HG03439 (cell line): ENCODE data around the gene TNNI2.

Source experiments
- ATAC-seq: cut with Tn5 transposase; IDR thresholded peaks from one replicate; pipeline ENCODE4 v1.9.1; 2021; ENCODE audit warnings: mild to moderate bottlenecking, moderate library complexity; ENCODE audit not compliant: unreplicated experiment

Gene TNNI2

GRCh38 chr11:1832211-1832919, 6.4 kb upstream of the TNNI2 start:
- ATAC-seq: no peak

- ATAC-seq: no peak
Observed at GRCh38 chr11:1832920-1833295, 5.9 kb upstream of the TNNI2 start.

DNA sequence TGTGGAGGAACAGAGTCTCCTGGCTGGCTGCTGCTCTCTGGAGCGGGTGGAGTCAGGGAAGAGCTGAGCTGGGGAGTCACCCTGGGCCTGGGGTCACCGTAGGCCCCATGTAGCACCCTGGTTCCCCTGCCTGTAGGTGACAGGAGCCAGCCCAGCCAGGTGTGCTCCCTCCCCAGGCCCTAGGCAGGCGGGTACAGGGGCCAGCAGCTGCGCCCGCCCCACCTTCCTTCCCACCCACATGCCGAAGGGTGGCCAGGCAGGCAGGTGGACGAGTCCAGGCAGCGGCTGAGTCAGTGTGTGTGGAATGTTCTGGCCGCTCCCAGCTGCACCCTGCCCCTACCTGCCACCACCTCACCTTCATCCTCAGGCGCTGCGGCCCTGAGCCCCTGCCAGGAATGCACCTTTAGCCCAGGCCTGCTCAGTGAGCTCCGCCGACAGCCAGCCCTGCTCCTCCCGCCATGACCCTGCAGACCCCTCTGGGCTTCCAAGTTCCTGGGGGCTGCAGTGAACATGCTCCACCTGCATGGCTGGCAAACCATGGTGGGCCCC, 4.6 kb upstream of the TNNI2 start:
- no peak for ATAC-seq

DNA sequence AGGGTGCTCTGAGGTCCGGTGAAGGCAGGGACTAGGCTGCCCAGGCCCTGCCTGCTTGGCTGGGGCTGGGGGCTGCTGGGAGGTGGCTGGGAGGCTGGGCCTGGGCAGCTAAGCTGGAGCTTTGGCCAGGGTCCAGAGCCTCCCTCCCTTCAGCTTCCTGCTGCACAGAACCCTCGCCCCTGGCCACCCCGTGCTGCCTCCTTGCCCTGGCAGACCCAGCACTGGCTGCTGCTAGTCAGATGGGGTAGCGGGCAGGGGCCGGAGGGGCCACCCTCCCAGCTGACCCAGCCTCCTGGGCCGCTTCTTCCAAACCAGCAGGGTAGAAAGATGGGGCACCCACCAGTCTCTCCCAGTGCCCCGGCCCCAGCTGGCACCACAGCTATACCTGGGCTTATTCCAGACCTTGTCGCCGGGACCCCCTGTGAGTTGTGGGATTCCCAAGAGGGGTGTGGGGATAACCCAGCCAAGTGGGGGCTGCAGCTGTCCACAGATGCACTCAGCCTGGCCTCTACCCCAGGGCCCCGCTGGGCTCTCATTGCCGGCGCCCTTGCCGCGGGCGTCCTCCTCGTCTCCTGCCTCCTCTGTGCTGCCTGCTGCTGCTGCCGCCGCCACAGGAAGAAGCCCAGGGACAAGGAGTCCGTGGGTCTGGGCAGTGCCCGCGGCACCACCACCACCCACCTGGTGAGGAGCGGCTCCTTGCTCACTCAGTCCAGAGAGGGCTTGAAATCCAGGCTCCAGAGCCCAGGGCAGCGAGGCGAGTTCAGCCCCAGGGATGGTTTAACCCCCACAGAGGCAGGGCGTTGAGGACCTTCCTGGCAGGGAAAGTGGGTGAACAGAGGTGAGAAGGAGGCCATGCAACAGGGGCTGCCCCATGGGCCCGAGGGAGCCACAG, 3.8 kb upstream of the TNNI2 start, which contains the start of gene SYT8:
TSS of gene SYT8 (plus strand) at position 212 of the 892 bp plus-strand sequence. CDS start at position 328, 116 bp downstream.
- ATAC-seq: no peak

DNA sequence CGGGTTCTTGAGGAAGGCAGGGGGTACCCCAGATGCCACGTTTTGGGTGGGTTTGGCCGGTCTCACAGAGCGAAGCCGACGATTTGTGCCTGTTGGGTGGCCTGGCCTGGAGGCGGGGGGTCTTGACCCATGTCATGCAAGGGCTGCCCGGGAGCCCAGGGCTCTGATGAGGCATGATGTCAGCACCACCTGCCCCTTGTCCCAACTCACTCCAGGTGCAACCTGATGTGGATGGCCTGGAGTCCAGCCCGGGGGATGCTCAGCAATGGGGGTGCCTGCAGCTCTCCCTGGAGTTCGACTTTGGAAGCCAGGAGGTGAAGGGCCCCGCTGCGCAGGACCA, 3.1 kb upstream of the TNNI2 start:
- ATAC-seq: no peak

DNA sequence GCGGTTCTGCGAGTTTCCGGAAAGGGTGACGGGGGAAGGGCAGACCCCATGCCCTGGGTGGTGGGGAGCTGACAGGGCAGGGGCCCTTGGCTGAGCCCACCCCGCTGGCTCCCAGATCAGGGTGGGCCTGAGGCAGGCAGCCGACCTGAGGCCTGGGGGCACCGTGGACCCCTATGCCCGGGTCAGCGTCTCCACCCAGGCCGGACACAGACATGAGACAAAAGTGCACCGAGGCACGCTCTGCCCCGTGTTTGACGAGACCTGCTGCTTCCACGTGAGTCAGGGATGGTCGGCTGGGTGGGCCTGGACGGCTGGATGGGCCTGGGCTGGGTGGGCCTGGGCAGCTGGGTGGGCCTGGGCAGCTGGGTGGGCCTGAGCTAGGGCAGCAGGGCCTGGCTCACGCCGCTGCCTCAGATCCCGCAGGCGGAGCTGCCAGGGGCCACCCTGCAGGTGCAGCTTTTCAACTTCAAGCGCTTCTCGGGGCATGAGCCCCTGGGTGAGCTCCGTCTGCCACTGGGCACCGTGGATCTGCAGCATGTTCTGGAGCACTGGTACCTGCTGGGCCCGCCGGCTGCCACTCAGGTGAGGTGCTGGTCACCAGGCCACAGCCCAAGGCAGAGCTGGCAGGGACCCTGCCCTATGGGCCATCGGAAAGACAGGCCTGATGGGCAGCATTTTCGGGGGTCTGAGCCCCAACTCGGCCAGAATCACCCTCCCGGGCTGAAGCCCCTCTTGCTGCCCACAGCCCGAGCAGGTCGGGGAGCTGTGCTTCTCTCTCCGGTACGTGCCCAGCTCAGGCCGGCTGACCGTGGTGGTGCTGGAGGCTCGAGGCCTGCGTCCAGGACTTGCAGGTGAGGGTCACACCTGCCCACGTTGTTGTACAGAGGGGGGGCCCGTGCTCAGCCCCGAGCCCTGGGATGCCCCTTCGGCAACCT, 2.5 kb upstream of the TNNI2 start:
- ATAC-seq: no peak

GRCh38 chr11:1837171-1838076, 1.4 kb upstream of the TNNI2 start:
- ATAC-seq: no peak

DNA sequence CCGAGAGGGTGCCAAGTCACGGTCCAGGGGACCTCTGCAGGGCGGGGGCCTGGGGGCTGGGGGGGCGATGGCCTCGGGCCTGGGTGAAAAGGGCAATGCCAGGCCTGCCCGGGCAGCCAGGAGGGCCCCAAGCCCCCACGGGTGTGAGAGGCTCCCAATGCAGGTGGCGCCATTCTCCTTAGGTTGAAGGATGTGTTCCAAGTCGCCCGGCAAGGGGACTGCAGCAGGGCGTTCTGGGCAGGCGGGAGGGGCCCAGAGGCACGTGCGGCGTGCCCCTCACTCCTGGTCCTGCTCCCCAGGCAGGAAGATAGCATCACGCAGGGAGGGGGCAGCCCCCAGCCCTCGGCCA, 730 bp upstream of the TNNI2 start:
- no peak for ATAC-seq

DNA sequence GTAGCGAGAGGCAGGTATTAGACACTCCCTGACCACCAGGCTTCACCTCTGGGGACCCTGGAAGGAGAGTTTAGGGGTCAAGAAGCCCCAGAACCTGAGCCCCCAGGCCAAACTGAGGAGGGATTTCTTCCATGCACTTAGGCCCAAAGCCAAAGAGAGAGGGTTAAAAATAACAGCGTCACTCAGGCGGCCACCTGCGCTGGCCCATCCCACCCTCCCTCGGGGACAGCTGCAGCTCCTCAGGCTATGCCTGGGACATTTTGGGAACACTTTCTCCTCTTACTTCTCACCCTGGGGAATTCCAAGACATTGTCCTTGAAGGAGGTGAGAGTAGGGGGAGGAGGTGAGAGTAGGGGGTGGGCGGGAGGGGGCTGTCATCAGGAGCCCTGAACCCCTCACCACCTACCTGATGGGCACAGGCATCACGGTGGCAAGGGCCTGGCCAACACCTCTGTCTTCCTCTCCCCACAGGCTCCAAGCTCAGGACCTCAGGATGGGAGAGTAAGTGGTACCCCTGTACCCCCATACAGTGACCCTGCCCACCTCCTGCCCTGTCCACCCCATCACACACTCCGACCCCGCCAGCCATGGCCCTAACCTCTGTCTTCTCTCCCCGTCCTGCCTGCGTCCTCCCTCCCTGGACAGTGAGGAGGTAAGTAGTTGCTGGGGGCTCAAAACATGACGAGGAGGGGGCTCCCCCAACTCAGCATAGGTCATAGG, 583 bp downstream of the TNNI2 start:
- no peak for ATAC-seq

- ATAC-seq: no peak
Observed at GRCh38 chr11:1839924-1840779, 1.4 kb downstream of the TNNI2 start.

DNA sequence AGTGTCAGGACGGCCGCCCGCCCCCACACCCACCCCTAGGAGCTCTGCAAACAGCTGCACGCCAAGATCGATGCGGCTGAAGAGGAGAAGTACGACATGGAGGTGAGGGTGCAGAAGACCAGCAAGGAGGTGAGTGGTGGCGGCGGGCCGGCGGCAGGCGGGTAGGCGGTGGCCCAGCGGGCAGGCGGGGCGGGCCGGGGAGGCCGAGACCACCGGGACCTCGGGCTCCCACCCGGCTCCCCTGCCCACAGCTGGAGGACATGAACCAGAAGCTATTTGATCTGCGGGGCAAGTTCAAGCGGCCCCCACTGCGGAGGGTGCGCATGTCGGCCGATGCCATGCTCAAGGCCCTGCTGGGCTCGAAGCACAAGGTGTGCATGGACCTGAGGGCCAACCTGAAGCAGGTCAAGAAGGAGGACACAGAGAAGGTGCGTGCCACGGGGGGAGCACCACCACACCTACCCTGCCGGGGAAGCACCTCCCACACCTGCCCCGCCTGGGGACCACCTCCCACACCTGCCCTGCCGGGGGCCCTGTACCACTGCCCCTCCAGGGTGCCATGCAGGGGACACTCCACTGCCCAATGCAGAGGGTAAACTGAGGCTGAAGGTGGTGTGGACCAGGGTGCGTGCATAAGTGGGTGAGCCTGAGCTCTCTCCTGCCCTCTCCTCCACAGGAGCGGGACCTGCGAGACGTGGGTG, 2.1 kb downstream of the TNNI2 start:
- no peak for ATAC-seq

DNA sequence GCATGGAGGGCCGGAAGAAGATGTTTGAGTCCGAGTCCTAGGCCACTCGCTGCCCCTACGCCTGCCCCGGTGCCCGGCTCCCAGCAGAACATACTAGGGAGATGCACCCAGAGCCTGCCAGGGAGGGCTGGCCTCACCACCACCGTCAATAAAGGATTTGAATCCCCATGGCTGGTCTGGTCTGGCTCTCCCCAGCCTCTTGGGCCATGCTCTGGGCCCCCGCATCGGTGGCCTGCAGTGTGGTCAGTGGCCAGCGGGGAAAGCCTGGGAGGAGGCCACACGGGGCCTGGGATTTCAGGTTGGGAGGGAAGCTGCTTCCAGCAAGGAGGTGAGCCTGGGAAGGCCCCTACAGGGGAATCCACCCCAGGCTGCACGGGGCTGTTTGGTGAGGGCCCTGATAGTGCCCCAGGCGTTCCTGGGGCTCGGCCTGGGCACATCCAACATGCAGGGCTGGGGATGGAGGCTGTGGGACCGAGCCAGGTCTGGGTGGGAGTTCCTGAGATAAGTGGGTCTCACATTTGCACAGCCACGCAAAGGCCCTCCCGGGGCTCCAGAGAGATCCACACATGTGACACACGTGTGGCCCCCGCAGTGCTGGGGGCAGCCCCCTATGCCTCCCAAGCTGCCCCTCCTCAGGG, 2.8 kb downstream of the TNNI2 start:
- no peak for ATAC-seq

DNA sequence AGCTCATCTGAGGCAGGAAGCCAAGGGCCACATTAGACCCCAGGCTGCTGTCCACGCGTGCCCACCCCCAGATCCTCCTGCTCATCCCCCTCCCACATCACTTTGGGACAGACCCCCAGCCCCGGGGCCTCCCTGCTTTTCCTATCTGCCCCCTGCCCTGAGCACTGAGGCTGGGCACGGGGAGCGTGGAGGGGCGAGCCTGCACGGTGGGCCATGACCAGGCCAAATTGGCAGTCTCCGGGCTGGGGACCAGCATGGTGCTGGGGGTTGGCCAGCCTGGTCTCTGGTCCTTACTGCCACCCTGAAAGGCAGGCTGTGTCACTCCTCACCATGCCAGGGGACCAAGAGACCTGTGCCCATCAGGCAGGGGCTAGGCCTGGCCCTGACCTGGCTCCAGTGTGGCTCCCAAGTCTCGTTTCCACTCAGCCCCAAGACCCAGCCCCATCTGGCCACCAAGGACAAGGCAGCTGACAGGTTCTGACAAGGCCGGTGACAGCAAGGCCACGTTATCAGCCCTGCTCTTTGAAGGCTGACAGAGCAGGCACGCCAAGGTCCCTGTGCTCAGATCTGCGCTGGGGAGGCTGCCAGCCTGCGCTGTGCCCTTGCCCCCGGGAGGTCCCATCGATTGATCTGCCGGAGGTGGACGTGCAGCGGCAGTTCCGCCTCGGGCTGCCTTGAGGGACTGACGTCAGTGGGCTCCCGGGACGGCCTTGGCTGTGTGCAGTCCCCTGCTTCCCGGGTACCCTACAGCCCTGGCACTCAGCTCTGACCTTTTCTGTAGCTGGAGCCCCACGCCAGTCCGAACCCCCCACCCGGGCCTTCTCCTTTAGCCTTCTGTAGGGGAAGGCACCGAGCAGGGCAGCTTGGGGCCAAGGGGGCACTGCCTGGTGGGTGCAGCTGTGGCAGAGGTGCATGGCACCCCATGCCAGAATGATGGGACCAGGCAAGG, 3.6 kb downstream of the TNNI2 start:
- ATAC-seq: no peak

DNA sequence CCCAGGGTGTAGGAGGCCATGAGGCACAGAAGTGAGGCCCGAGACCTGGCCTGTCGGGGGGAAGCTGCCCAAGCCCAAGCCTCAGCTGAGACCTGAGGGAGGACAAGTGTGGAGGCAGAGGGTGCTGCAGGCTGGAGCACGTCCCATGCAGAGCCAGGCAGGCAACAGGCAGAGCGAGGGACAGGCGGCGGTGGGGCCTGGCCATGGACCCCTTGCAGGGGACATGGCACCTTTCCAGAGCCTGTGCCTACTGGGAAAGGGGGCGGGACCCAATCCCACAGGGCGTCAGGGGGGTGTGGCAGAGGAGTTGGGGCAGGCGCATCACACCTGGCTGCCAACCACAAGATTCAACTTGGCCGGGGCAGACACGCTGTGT, 4.3 kb downstream of the TNNI2 start:
- no peak for ATAC-seq

GRCh38 chr11:1843796-1844195, 5.0 kb downstream of the TNNI2 start:
- ATAC-seq: no peak
